ENCODE measurements around the gene ACOT11.

DNA sequence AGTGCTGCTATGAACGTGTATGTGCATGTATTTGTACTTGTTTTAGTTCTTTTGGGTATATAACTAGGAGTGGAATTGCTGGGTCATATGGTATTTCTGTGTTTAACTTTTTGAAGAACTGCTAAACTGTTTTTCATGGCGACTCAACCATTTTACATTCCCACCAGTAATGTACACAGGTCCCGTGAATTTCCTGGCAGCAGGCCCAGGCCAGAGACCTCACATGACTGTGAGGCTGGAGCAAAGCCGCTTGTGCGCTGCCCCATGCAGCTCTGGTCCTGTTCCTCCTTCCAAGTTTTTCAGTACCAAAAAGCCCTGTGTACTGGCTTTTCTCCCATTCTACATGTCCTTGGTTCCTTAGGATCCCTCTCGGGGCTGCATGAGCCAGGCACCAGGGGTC, 29.6 kb downstream of the ACOT11 start:
- TF ChIP-seq CTCF (conservative IDR thresholded peaks at IDR 0.05; ENCODE audit: low read depth, low read length) = no peak
- TF ChIP-seq CHD1 (IDR thresholded peaks at IDR 0.05; ENCODE audit: low read depth, low read length) = no peak
- no peak for TF ChIP-seq POLR2A (IDR thresholded peaks at IDR 0.05; ENCODE audit: low read depth, low read length)
